Measurements from ENCODE around the gene TLR5. TPM values are rescaled to one million over a fixed set of nuclear protein-coding genes. Genes with fewer than 3 reads are reported as not detected.

The TLR5 gene
- polyA plus RNA-seq, 3 donors = 35.5 to 58.0 (median 45.7) TPM

GRCh38 chr1:223083831-223084230 lies 59.2 kb downstream of the TLR5 start:
- no peaks in the 10 kb centered on the region for H3K9me3 ChIP-seq (replicated peaks in 1 of 2; ENCODE audit: control insufficient read depth in 1 of 2, insufficient read depth in 1 of 2, low read length in 2 of 2)
- H3K4me3 ChIP-seq (replicated peaks in 1 of 3; ENCODE audit: low read depth in 2 of 3, low read length in 3 of 3) = no peak overlapping the region
- Mint-ChIP-seq H3K4me1 (peaks cover 3% of the 10 kb centered on the region), H3K36me3 (no peaks in the 10 kb centered on the region), H3K27ac (no peak overlapping the region), H3K4me3 (no peak overlapping the region), H3K27me3 (ENCODE audit: low read depth in 3 of 3) (peaks cover 3 to 8% (median 6%) of the 10 kb centered on the region in 3 donors), H3K9me3 (peaks cover 0 to 3% (median 0%) of the 10 kb centered on the region in 7 donors)
- intact Hi-C loops (cut with micrococcal nuclease) = loop anchor here in 1 of 2 donors (10.0 kb wide), 2 partner anchors 349 to 619 kb away; partner anchors contain the start of gene FAM177B
- TF ChIP-seq, protein P1, sequence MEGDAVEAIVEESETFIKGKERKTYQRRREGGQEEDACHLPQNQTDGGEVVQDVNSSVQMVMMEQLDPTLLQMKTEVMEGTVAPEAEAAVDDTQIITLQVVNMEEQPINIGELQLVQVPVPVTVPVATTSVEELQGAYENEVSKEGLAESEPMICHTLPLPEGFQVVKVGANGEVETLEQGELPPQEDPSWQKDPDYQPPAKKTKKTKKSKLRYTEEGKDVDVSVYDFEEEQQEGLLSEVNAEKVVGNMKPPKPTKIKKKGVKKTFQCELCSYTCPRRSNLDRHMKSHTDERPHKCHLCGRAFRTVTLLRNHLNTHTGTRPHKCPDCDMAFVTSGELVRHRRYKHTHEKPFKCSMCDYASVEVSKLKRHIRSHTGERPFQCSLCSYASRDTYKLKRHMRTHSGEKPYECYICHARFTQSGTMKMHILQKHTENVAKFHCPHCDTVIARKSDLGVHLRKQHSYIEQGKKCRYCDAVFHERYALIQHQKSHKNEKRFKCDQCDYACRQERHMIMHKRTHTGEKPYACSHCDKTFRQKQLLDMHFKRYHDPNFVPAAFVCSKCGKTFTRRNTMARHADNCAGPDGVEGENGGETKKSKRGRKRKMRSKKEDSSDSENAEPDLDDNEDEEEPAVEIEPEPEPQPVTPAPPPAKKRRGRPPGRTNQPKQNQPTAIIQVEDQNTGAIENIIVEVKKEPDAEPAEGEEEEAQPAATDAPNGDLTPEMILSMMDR (IDR thresholded peaks at IDR 0.05) = no peak
- DNase-seq = no peak
- H3K27ac ChIP-seq (ENCODE audit: low read depth in 1 of 2, low read length in 2 of 2) = no peak overlapping the region
- H3K4me2 ChIP-seq (replicated peaks; ENCODE audit: extremely low read depth, low read length, poor library complexity, severe bottlenecking) = no peak overlapping the region
- peaks cover 3 to 6% of the 10 kb centered on the region in 2 donors for H3K4me1 ChIP-seq (ENCODE audit: control insufficient read depth in 1 of 2, insufficient read depth in 2 of 2, low read length in 2 of 2)
- H3K79me2 ChIP-seq (ENCODE audit: insufficient read depth, low read length) = no peaks in the 10 kb centered on the region
- H3K27me3 ChIP-seq (ENCODE audit: control insufficient read depth in 2 of 2, insufficient read depth in 2 of 2, low read length in 2 of 2) = no peaks in the 10 kb centered on the region
- no peaks in the 10 kb centered on the region for H3K36me3 ChIP-seq (replicated peaks in 1 of 2; ENCODE audit: control insufficient read depth in 1 of 2, insufficient read depth in 2 of 2, low read length in 2 of 2)
- H3K9ac ChIP-seq (ENCODE audit: insufficient read depth, low read length, poor library complexity, severe bottlenecking) = no peak overlapping the region
- H2AFZ ChIP-seq (ENCODE audit: insufficient read depth, low read depth, low read length, poor library complexity, severe bottlenecking) = no peak overlapping the region
- 92% methylated on average over 4 of the region's 15 CpGs for WGBS (ENCODE audit: insufficient coverage)
- H4K20me1 ChIP-seq (ENCODE audit: insufficient read depth, low read length) = no peaks in the 10 kb centered on the region

DNA sequence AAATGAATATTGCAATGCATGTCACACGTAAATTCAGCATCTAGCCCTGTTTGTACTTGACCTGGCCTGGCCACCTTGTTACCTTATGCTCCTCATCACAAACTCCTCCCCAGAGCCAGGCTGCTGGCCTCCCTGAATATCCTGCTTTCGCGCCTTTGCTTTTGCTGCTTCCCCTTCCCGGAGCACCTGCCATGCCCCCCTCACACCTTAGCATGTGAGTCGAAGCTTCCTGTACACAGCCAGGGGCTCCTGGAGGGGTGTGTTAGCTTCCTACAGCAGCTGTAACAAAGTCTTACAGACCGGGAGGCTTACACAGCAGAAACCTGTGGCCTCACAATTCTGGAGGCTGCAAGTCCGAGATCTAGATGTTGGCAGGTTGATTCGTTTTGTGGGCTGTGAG lies 60.1 kb downstream of the TLR5 start:
- no peaks in the 10 kb centered on the region for H3K36me3 ChIP-seq (replicated peaks in 1 of 2; ENCODE audit: control insufficient read depth in 1 of 2, insufficient read depth in 2 of 2, low read length in 2 of 2)
- H3K27me3 ChIP-seq (ENCODE audit: control insufficient read depth in 2 of 2, insufficient read depth in 2 of 2, low read length in 2 of 2) = no peaks in the 10 kb centered on the region
- H3K4me3 ChIP-seq (replicated peaks in 1 of 3; ENCODE audit: low read depth in 2 of 3, low read length in 3 of 3) = no peak overlapping the region
- peaks cover 3 to 8% (median 3%) of the 10 kb centered on the region in 3 donors for H3K27me3 Mint-ChIP-seq (ENCODE audit: low read depth in 3 of 3)
- no peak overlapping the region for H3K27ac ChIP-seq (ENCODE audit: low read depth in 1 of 2, low read length in 2 of 2)
- WGBS (ENCODE audit: insufficient coverage) = 85% methylated on average over 4 of the region's 8 CpGs
- no peak for DNase-seq
- H3K9me3 Mint-ChIP-seq = peaks cover 0 to 3% (median 0%) of the 10 kb centered on the region in 7 donors
- TF ChIP-seq, protein P1 (IDR thresholded peaks at IDR 0.05) = no peak
- no peaks in the 10 kb centered on the region for H4K20me1 ChIP-seq (ENCODE audit: insufficient read depth, low read length)
- H3K4me1 ChIP-seq (ENCODE audit: control insufficient read depth in 1 of 2, insufficient read depth in 2 of 2, low read length in 2 of 2) = peaks cover 3 to 6% of the 10 kb centered on the region in 2 donors
- peaks cover 3% of the 10 kb centered on the region for H3K4me1 Mint-ChIP-seq
- no peak overlapping the region for H3K4me2 ChIP-seq (replicated peaks; ENCODE audit: extremely low read depth, low read length, poor library complexity, severe bottlenecking)
- no peak overlapping the region for H3K27ac Mint-ChIP-seq
- no peaks in the 10 kb centered on the region for H3K79me2 ChIP-seq (ENCODE audit: insufficient read depth, low read length)
- intact Hi-C loops (cut with micrococcal nuclease) = loop anchor here in 1 of 2 donors (10.0 kb wide), 2 partner anchors 348 to 618 kb away; partner anchors contain the start of gene FAM177B
- H3K36me3 Mint-ChIP-seq = no peaks in the 10 kb centered on the region
- H2AFZ ChIP-seq (ENCODE audit: insufficient read depth, low read depth, low read length, poor library complexity, severe bottlenecking) = no peak overlapping the region
- H3K4me3 Mint-ChIP-seq = no peak overlapping the region
- H3K9ac ChIP-seq (ENCODE audit: insufficient read depth, low read length, poor library complexity, severe bottlenecking) = no peak overlapping the region
- no peaks in the 10 kb centered on the region for H3K9me3 ChIP-seq (replicated peaks in 1 of 2; ENCODE audit: control insufficient read depth in 1 of 2, insufficient read depth in 1 of 2, low read length in 2 of 2)

Measured in CD14-positive monocyte (primary cell).